Measurements from ENCODE around the gene SELENON.

Gene SELENON

DNA sequence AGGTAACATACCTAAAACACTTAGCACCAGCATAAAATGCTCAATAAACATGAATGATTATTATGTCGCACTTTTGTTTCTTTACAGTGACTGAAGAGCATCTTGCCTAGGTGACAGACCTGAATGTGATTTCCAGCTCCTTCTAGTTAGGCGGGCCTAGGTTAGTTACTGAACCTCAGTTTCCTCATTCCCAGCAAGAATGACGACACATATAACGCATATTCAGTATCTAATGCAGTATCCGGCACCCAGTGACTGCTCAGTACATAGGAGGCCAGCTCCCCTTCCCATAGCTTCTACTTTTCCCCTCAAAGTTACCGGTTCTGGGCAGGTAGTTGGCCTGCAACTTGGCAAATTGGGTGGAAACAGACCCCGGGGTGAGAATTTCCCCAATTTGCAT is 58.5 kb downstream of the SELENON start:
- TF ChIP-seq TEAD4 (IDR thresholded peaks at IDR 0.05) (0 out of 2 replicates have a peak, but pooled peaks have one; percentile 11), TCF12 (IDR thresholded peaks at IDR 0.05; ENCODE audit: low read depth) (no peak)

- TF ChIP-seq YY1 (IDR thresholded peaks at IDR 0.05; ENCODE audit: low read depth) (peak; percentile 84), TCF12 (IDR thresholded peaks at IDR 0.05; ENCODE audit: low read depth) (0 out of 2 replicates have a peak, but pooled peaks have one; percentile 45), TAF1 (IDR thresholded peaks at IDR 0.05; ENCODE audit: low read depth) (peak; percentile 79), USF1 (IDR thresholded peaks at IDR 0.05) (no peak), MAX (IDR thresholded peaks at IDR 0.05) (peak; percentile 95), CEBPB (IDR thresholded peaks at IDR 0.05) (no peak; the same call in 1 of the 2 replicates), EGR1 (IDR thresholded peaks at IDR 0.05) (peak; percentile 93)
These were observed 59.2 kb downstream of the SELENON start, which contains the start of gene AUNIP for GRCh38 chr1:25858906-25859789. Gene AUNIP (minus strand): TSS chr1:25859457. CDS start chr1:25859357, 100 bp downstream.

- no peak for TF ChIP-seq CREB1 (IDR thresholded peaks at IDR 0.05; ENCODE audit: low read depth)
- no peak for TF ChIP-seq RAD21 (IDR thresholded peaks at IDR 0.05; ENCODE audit: low read depth)
- no peak for TF ChIP-seq TCF12 (IDR thresholded peaks at IDR 0.05; ENCODE audit: low read depth)
- no peak for TF ChIP-seq FOXM1 (IDR thresholded peaks at IDR 0.05; ENCODE audit: borderline replicate concordance, low read depth)
- TF ChIP-seq USF1 (IDR thresholded peaks at IDR 0.05), result no peak
- TF ChIP-seq ZBTB7A (IDR thresholded peaks at IDR 0.05; ENCODE audit: low read depth), result no peak
- TF ChIP-seq EGR1 (IDR thresholded peaks at IDR 0.05), result no peak
- TF ChIP-seq, protein P1, sequence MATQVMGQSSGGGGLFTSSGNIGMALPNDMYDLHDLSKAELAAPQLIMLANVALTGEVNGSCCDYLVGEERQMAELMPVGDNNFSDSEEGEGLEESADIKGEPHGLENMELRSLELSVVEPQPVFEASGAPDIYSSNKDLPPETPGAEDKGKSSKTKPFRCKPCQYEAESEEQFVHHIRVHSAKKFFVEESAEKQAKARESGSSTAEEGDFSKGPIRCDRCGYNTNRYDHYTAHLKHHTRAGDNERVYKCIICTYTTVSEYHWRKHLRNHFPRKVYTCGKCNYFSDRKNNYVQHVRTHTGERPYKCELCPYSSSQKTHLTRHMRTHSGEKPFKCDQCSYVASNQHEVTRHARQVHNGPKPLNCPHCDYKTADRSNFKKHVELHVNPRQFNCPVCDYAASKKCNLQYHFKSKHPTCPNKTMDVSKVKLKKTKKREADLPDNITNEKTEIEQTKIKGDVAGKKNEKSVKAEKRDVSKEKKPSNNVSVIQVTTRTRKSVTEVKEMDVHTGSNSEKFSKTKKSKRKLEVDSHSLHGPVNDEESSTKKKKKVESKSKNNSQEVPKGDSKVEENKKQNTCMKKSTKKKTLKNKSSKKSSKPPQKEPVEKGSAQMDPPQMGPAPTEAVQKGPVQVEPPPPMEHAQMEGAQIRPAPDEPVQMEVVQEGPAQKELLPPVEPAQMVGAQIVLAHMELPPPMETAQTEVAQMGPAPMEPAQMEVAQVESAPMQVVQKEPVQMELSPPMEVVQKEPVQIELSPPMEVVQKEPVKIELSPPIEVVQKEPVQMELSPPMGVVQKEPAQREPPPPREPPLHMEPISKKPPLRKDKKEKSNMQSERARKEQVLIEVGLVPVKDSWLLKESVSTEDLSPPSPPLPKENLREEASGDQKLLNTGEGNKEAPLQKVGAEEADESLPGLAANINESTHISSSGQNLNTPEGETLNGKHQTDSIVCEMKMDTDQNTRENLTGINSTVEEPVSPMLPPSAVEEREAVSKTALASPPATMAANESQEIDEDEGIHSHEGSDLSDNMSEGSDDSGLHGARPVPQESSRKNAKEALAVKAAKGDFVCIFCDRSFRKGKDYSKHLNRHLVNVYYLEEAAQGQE (IDR thresholded peaks at IDR 0.05; ENCODE audit: low read depth), result no peak
- TF ChIP-seq NFIC (IDR thresholded peaks at IDR 0.05), result no peak
These were observed 61.6 kb downstream of the SELENON start for GRCh38 chr1:25861316-25862286.

DNA sequence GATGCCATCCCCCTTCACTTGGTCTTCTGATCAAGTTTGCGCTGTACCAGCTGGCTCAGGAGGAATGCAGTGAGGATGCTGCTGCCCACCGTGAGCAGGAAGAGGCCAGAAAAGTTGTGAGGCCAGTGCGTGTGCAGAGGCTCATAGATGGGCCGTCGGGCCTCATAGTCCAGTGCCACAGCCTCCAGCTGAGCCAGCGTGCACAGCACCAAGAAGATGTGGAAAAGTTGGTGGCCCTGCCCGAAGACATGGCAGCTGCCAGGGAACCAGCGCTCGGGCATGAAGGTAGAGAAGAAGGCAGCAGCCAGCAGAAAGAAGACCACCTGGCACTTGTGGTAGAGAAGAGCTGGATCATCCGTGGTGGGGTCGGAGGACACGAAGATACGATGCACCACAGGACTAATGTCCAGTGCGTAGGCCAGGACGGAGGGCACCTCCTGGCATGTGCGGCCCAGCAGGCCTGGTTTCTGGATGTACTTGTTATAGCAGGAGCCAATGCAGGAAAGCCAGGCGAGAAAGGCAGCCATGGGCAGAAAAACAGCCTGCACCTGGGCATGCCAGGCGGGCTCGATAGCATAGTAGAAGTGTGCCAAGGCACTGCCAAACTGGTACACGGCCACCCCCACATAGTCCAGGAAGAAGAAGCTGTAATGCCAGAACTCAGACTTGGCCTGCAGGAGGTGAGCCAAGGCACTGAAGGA is 62.9 kb downstream of the SELENON start:
- TF ChIP-seq FOXM1 (IDR thresholded peaks at IDR 0.05; ENCODE audit: borderline replicate concordance, low read depth) (no peak), RAD21 (IDR thresholded peaks at IDR 0.05; ENCODE audit: low read depth) (no peak), TEAD4 (IDR thresholded peaks at IDR 0.05) (no peak), USF1 (IDR thresholded peaks at IDR 0.05) (no peak), TAF1 (IDR thresholded peaks at IDR 0.05; ENCODE audit: low read depth) (no peak), TCF12 (IDR thresholded peaks at IDR 0.05; ENCODE audit: low read depth) (no peak), NFIC (IDR thresholded peaks at IDR 0.05) (no peak), MAX (IDR thresholded peaks at IDR 0.05) (no peak), YY1 (IDR thresholded peaks at IDR 0.05; ENCODE audit: low read depth) (no peak), EGR1 (IDR thresholded peaks at IDR 0.05) (no peak), CEBPB (IDR thresholded peaks at IDR 0.05) (no peak), EP300 (IDR thresholded peaks at IDR 0.05; ENCODE audit: borderline replicate concordance) (no peak), ZBTB7A (IDR thresholded peaks at IDR 0.05; ENCODE audit: low read depth) (no peak)
- TF ChIP-seq, protein P1 (IDR thresholded peaks at IDR 0.05; ENCODE audit: low read depth), result no peak
